Measurements from ENCODE around the gene GMDS. TPM values are rescaled to one million over a fixed set of nuclear protein-coding genes. Genes with fewer than 3 reads are reported as not detected.

The GMDS gene
- total RNA-seq, 1 donor from 2014 or later: 19.9 TPM

DNA sequence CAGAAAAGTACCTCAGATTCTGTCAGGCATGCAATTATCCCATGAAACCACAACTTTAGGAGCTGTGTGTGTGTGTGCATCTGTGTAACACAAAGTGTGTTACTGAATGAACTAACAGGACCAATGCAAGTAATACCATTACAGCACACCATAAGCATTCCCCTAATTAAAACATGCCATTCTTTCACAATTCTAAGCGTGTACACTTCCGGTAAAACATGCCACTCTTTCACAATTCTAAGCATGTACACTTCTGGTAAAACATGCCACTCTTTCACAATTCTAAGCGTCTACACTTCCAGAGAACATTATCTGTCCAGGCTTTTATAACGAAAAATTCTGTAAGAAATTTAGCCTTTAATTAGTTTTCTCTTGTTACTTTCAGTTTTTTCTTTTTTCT lies 238.2 kb downstream of the GMDS start:
- no peak for DNase-seq (ENCODE audit: low spot score in 2 of 2)
- TF ChIP-seq, protein P1, sequence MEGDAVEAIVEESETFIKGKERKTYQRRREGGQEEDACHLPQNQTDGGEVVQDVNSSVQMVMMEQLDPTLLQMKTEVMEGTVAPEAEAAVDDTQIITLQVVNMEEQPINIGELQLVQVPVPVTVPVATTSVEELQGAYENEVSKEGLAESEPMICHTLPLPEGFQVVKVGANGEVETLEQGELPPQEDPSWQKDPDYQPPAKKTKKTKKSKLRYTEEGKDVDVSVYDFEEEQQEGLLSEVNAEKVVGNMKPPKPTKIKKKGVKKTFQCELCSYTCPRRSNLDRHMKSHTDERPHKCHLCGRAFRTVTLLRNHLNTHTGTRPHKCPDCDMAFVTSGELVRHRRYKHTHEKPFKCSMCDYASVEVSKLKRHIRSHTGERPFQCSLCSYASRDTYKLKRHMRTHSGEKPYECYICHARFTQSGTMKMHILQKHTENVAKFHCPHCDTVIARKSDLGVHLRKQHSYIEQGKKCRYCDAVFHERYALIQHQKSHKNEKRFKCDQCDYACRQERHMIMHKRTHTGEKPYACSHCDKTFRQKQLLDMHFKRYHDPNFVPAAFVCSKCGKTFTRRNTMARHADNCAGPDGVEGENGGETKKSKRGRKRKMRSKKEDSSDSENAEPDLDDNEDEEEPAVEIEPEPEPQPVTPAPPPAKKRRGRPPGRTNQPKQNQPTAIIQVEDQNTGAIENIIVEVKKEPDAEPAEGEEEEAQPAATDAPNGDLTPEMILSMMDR (IDR thresholded peaks at IDR 0.05): no peak
- Histone ChIP-seq H3K4me1 (no peaks in the 10 kb centered on the region), H3K9me3 (no peaks in the 10 kb centered on the region), H3K36me3 (no peaks in the 10 kb centered on the region), H3K4me3 (no peak overlapping the region), H3K27me3 (no peaks in the 10 kb centered on the region), H3K27ac (no peak overlapping the region)
- intact Hi-C loops (cut with DNase I): no loop called here

DNA sequence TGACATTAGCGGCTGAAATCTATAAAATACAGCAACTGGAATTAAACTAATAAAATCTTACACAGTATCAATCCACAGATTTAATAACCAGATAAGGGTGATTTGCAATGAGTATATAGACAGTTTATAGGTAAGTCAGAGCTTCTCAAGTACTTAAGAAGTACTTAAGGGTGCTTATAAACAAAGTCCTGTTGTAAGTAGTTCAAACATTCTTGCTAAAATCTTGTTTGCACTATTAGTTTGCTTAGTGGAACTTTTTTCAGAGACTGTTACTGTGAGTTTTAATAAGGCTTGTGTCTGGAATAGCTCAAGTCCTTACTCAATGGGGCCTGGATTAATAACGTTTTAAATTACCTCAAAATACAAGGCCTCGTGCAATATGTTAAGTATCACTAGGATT lies 240.5 kb downstream of the GMDS start:
- H3K36me3 ChIP-seq: no peaks in the 10 kb centered on the region
- H3K4me3 ChIP-seq: no peak overlapping the region
- intact Hi-C loops (cut with DNase I): no loop called here
- TF ChIP-seq, protein P1 (IDR thresholded peaks at IDR 0.05): no peak
- H3K27ac ChIP-seq: no peak overlapping the region
- DNase-seq (ENCODE audit: low spot score in 2 of 2): no peak
- H3K4me1 ChIP-seq: no peaks in the 10 kb centered on the region
- H3K9me3 ChIP-seq: no peaks in the 10 kb centered on the region
- H3K27me3 ChIP-seq: no peaks in the 10 kb centered on the region

DNA sequence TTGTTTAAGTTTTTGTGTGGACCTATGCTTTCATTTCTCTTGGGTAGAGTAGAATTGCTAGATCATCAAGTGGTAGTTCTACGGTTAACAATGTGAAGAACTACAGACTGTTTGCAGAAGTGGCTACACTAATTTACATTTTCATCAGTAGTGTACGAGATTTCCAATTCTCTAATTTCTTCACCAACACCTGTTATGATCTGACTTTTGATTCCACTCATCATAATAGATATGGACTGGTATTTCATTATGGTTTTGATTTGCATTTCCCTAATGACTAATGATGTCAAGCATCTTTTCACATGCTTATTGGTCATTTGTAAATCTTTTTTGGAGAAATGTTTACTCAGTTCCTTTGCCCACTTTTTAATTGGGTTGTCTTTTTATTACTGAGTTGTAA lies 244.4 kb downstream of the GMDS start:
- TF ChIP-seq, protein P1 (IDR thresholded peaks at IDR 0.05): no peak
- H3K4me1 ChIP-seq: no peaks in the 10 kb centered on the region
- no peaks in the 10 kb centered on the region for H3K27me3 ChIP-seq
- DNase-seq (ENCODE audit: low spot score in 2 of 2): no peak
- H3K36me3 ChIP-seq: no peaks in the 10 kb centered on the region
- H3K27ac ChIP-seq: no peak overlapping the region
- no peak overlapping the region for H3K4me3 ChIP-seq
- intact Hi-C loops (cut with DNase I): no loop called here
- H3K9me3 ChIP-seq: no peaks in the 10 kb centered on the region

DNA sequence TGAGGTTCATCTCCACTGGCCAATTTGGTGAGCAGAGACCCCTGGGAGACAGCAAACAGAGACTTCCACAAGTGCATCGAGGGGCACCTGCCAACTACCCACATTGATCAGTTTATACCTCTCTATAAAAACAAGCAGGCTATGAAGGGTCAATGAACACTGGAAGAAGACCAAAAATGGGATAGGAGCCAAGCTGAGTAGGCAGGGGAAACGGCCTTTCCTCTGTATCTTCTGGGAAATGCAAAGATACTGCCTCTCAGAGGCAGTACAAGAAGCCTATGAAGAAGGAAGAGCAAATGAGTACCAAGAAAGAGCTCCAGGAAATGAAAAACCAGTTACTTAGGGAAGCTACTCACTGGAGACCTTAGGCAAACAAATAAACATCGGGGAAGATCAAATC lies 247.7 kb downstream of the GMDS start:
- no peak for DNase-seq (ENCODE audit: low spot score in 2 of 2)
- H3K27ac ChIP-seq: no peak overlapping the region
- no peaks in the 10 kb centered on the region for H3K36me3 ChIP-seq
- TF ChIP-seq, protein P1 (IDR thresholded peaks at IDR 0.05): no peak
- H3K27me3 ChIP-seq: no peaks in the 10 kb centered on the region
- no peaks in the 10 kb centered on the region for H3K4me1 ChIP-seq
- intact Hi-C loops (cut with DNase I): no loop called here
- no peaks in the 10 kb centered on the region for H3K9me3 ChIP-seq
- no peak overlapping the region for H3K4me3 ChIP-seq

DNA sequence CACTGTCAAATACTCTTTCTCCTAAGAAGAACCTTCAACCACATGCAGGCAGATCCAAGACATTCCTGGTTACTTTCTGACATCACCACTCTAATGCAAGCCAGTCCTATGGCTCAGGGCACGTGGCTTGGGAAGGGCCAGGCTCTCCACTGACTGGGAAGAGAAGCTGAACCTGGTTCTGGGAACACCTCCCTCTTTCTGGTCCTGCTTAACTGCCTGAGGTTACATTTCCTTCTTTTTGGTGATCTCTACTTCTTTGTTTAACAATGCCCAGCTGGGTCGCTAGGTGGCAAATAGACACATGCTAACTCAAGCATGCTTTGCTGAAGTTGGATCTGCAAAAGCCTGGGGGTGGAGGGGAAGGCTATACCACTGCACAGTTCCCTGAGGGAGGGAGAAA lies 249.8 kb downstream of the GMDS start:
- Histone ChIP-seq H3K36me3 (no peaks in the 10 kb centered on the region), H3K27me3 (no peaks in the 10 kb centered on the region), H3K4me1 (no peaks in the 10 kb centered on the region), H3K4me3 (no peak overlapping the region), H3K9me3 (no peaks in the 10 kb centered on the region), H3K27ac (no peak overlapping the region)
- intact Hi-C loops (cut with DNase I): no loop called here
- no peak for DNase-seq (ENCODE audit: low spot score in 2 of 2)
- TF ChIP-seq, protein P1 (IDR thresholded peaks at IDR 0.05): no peak

DNA sequence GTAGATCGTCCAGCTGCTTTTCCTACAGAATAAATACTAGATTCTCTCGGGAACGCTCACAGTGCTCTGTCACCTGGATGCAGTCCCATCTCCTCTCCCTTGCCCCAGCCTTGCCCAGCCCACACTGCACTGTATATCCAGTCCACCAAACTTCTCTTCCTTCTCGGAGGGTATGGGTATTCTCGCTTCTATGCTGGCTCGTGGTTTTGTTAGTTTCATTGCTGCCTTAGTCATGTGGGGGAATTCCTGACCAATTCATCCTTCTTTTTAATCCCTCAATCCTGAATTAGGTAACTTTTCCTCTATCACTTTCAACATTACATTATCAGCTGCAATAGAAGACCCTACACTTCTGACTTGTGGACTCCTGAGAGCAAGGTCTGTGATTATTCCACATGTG lies 252.4 kb downstream of the GMDS start:
- Histone ChIP-seq H3K4me1 (no peaks in the 10 kb centered on the region), H3K36me3 (no peaks in the 10 kb centered on the region)

More for the DNA sequence above, 252.4 kb downstream of the GMDS start:
- no peak for DNase-seq (ENCODE audit: low spot score in 2 of 2)
- no peak overlapping the region for H3K27ac ChIP-seq
- H3K9me3 ChIP-seq: no peaks in the 10 kb centered on the region
- TF ChIP-seq, protein P1 (IDR thresholded peaks at IDR 0.05): no peak
- no peak overlapping the region for H3K4me3 ChIP-seq
- intact Hi-C loops (cut with DNase I): no loop called here
- H3K27me3 ChIP-seq: no peaks in the 10 kb centered on the region
